Measurements from ENCODE around the gene ZFP14. TPM values are rescaled to one million over a fixed set of nuclear protein-coding genes. Genes with fewer than 3 reads are reported as not detected.

Gene ZFP14
- total and polyA plus RNA-seq, 11 donors, result 0.79 to 5.1 (median 2.1) TPM

DNA sequence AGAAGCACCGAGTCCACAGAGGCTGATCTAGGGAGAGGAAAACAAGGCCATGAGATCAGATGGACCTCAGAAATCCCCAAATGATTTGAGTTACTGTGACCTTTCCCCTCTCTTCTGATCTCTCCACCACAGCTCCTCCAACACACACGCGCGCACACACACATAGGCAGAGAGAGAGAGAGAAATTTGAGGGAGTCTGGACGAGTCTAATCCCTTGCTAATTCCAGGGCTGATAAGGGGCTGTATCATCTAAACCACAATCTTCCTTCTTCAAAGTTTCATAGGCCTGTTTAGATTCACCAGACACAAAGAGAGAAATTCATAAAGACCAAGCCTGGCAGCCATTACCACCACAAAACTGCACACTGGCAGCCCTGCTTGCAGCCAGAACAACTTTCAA lies 30.8 kb upstream of the ZFP14 start:
- Histone ChIP-seq H3K4me3 (no peak overlapping the region), H3K27me3 (no peaks in the 10 kb centered on the region), H3K9me3 (peaks cover 0 to 19% (median 0%) of the 10 kb centered on the region in 12 donors), H3K27ac (no peak overlapping the region), H3K36me3 (peaks cover 0 to 60% (median 50%) of the 10 kb centered on the region in 9 donors), H3K4me1 (no peaks in the 10 kb centered on the region)
- intact Hi-C loops (cut with DNase I), result loop anchor here in 1 of 10 donors (10.0 kb wide), 1 partner anchor 905 kb away; no protein-coding TSS in a partner anchor
- TF ChIP-seq POLR2A (IDR thresholded peaks at IDR 0.05), result no peak
- TF ChIP-seq, protein P1, sequence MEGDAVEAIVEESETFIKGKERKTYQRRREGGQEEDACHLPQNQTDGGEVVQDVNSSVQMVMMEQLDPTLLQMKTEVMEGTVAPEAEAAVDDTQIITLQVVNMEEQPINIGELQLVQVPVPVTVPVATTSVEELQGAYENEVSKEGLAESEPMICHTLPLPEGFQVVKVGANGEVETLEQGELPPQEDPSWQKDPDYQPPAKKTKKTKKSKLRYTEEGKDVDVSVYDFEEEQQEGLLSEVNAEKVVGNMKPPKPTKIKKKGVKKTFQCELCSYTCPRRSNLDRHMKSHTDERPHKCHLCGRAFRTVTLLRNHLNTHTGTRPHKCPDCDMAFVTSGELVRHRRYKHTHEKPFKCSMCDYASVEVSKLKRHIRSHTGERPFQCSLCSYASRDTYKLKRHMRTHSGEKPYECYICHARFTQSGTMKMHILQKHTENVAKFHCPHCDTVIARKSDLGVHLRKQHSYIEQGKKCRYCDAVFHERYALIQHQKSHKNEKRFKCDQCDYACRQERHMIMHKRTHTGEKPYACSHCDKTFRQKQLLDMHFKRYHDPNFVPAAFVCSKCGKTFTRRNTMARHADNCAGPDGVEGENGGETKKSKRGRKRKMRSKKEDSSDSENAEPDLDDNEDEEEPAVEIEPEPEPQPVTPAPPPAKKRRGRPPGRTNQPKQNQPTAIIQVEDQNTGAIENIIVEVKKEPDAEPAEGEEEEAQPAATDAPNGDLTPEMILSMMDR (IDR thresholded peaks at IDR 0.05), result no peak
- ATAC-seq (no peak), DNase-seq (no peak)
- WGBS, 4 donors, result 74 to 91% (median 82%) methylated on average over 5 of the region's 5 CpGs

DNA sequence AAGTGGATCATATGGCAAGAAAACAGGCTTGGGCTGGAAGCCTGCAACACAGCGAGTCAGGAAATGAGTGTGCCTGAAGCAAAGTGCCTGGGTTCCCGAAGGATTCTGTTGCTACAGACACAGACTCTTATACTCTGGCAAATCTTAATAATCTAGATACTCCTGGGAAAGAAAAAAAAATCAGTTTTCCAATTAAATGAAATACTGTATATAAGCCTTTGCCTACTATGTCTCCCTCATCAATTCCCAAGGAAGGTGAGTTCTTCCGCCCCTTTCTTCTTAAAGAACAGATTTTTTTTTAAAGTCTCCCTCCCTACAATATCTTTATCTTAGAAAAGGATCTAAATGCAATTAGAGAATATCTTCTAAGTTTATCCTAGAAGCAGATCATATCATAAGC lies 29.1 kb upstream of the ZFP14 start:
- H3K4me1 ChIP-seq, result no peaks in the 10 kb centered on the region
- H3K27me3 ChIP-seq, result no peaks in the 10 kb centered on the region
- TF ChIP-seq, protein P1 (IDR thresholded peaks at IDR 0.05), result no peak
- TF ChIP-seq POLR2A (IDR thresholded peaks at IDR 0.05), result no peak
- WGBS, 4 donors, result 83 to 94% (median 89%) methylated on average over 3 of the region's 3 CpGs
- H3K36me3 ChIP-seq, result peaks cover 2 to 76% (median 65%) of the 10 kb centered on the region in 9 donors
- H3K4me3 ChIP-seq, result no peak overlapping the region
- peaks cover 0 to 20% (median 0%) of the 10 kb centered on the region in 12 donors for H3K9me3 ChIP-seq
- no peak for DNase-seq
- intact Hi-C loops (cut with DNase I), result no loop called here
- ATAC-seq, result no peak
- H3K27ac ChIP-seq, result no peak overlapping the region

- Histone ChIP-seq H3K27ac (no peak overlapping the region), H3K4me1 (no peaks in the 10 kb centered on the region), H3K36me3 (peaks cover 4 to 98% (median 83%) of the 10 kb centered on the region in 9 donors), H3K9me3 (peaks cover 0 to 44% (median 0%) of the 10 kb centered on the region in 12 donors), H3K27me3 (no peaks in the 10 kb centered on the region), H3K4me3 (no peak overlapping the region)
- TF ChIP-seq, protein P1 (IDR thresholded peaks at IDR 0.05), result no peak
- no peak for TF ChIP-seq POLR2A (IDR thresholded peaks at IDR 0.05)
- ATAC-seq (no peak), DNase-seq (no peak)
- intact Hi-C loops (cut with DNase I), result no loop called here
- WGBS, 4 donors, result 97 to 100% (median 99%) methylated on average over 3 of the region's 3 CpGs
Measured at GRCh38 chr19:36404498-36404897, 25.5 kb upstream of the ZFP14 start.

GRCh38 chr19:36401475-36401874 lies 22.5 kb upstream of the ZFP14 start:
- H3K9me3 ChIP-seq, result peaks cover 0 to 61% (median 3%) of the 10 kb centered on the region in 12 donors
- H3K36me3 ChIP-seq, result peaks cover 4 to 100% (median 75%) of the 10 kb centered on the region in 9 donors
- 89 to 95% (median 93%) methylated on average over 7 of the region's 7 CpGs for WGBS, 4 donors
- H3K27ac ChIP-seq, result no peak overlapping the region
- H3K27me3 ChIP-seq, result no peaks in the 10 kb centered on the region
- H3K4me1 ChIP-seq, result no peaks in the 10 kb centered on the region
- DNase-seq (no peak), ATAC-seq (no peak)
- H3K4me3 ChIP-seq, result no peak overlapping the region
- TF ChIP-seq POLR2A (IDR thresholded peaks at IDR 0.05), result no peak
- intact Hi-C loops (cut with DNase I), result no loop called here

DNA sequence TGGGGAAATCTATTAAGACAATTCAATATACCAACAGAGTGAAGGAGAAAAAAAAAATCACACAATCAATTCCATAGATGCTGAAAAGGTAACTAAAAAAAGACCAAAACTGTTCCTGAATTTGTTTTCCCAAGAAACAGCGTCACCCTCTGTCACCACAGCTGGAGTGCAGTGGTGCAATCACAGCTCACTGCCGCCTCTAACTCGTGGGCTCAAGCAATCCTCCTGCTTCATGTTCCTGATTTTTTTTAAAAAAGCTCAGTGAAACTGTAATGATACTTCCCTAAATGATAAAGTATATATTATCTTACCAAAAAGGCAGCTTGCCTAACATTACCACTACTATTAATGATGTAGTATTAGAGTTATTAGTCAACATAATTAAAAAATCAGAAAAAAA lies 19.6 kb upstream of the ZFP14 start:
- Histone ChIP-seq H3K4me1 (no peaks in the 10 kb centered on the region), H3K9me3 (peaks cover 0 to 85% (median 20%) of the 10 kb centered on the region in 12 donors), H3K36me3 (peaks cover 2 to 100% (median 71%) of the 10 kb centered on the region in 9 donors), H3K27me3 (no peaks in the 10 kb centered on the region), H3K27ac (no peak overlapping the region), H3K4me3 (no peak overlapping the region)
- DNase-seq (no peak), ATAC-seq (no peak)
- intact Hi-C loops (cut with DNase I), result no loop called here
- 91 to 94% (median 93%) methylated on average over 3 of the region's 3 CpGs for WGBS, 4 donors
- TF ChIP-seq POLR2A (IDR thresholded peaks at IDR 0.05), result no peak
- TF ChIP-seq, protein P1 (IDR thresholded peaks at IDR 0.05), result no peak

All from heart left ventricle (tissue), 16 donors.